H1 (cell line): Measurements from ENCODE around the gene ARAP3. TPM values are rescaled to one million over a fixed set of nuclear protein-coding genes. Genes with fewer than 3 reads are reported as not detected.

Experiments
- GABPA ChIP-seq: IDR thresholded peaks from 2 replicates; pipeline ENCODE4 v1.6.1; 2011; ENCODE audit warnings: mild to moderate bottlenecking, low read length, moderate library complexity, borderline replicate concordance; ENCODE audit not compliant: insufficient read depth
- polyA plus RNA-seq, 7 experiments: library from polyadenylated mRNA; depleted of rRNA in 3 of 7; stranded (reverse) in 5 of 7; unstranded in 2 of 7; fragments of >200 nt in 5 of 7; fragments of 200-250 nt in 2 of 7; gene quantifications; 1 replicate in 5 of 7; 2 replicates in 1 of 7; 4 replicates in 1 of 7; pipeline versions ENCODE4 v1.2.1 to v1.2.3, GENCODE V29; 2011 to 2013; ENCODE audit warnings: missing spikeins in 2 of 7, mixed read lengths in 2 of 7
- total RNA-seq: library from RNA; stranded (reverse); fragmentation: NEBNext Ultra II Directional; extraction: Animal tissue kit (Norgen Biotek cat#: 25700); gene quantifications from 2 replicates; pipeline ENCODE4 v1.2.1, GENCODE V29; 2021

The ARAP3 gene
- total and polyA plus RNA-seq, 2 of the 8 experiments (the other 6 are each of a cell fraction or from before 2014, with no cell fraction given), result 14.4 to 48.6 TPM

- TF ChIP-seq GABPA, result no peak
Measured at GRCh38 chr5:141729387-141730006, 47.5 kb upstream of the ARAP3 start (continued).
